K562 (cell line): ENCODE data around the gene POMGNT1. TPM values are rescaled to one million over a fixed set of nuclear protein-coding genes. Genes with fewer than 3 reads are reported as not detected.

Source experiments
- ATAC-seq: fragments of 200-7000 bp; cut with Tn5 transposase; 3 replicates; pipeline ENCODE4 v1.9.1; 2020; ENCODE audit warnings: moderate library complexity
- BruUV-seq: library from RNA; stranded (reverse); fragments of 400-500 nt; replicated peaks from 2 replicates; lab custom pipeline; 2021; lab: Mats Ljungman, UMichigan
- CTCF ChIA-PET: fragments of 300-600 bp; formaldehyde crosslinking; extraction: SDS; loops from one replicate; lab custom pipeline; 2021; ENCODE audit warnings: low intra/inter-chr PET ratio; lab: Yijun Ruan, JAX
- POLR2A ChIA-PET: fragments of 300-600, 350-650 bp; sonication (Branson Sonifier 250); formaldehyde crosslinking; extraction: SDS; loops from one replicate; lab custom pipeline; 2021; ENCODE audit warnings: antibody characterized with exemption, inconsistent platforms; lab: Yijun Ruan, JAX
- DNase-seq, 4 experiments: peaks; one replicate each; pipeline versions ENCODE4 v3.0.0 to v3.0.0-alpha.2; 2011 to 2018; ENCODE audit warnings: low spot score in 3 of 4, mixed read lengths in 3 of 4; ENCODE audit errors: extremely low read depth in 1 of 4
- FAIRE-seq: peaks from 2 replicates; lab custom pipeline; 2011; peaks lifted over from hg19 to GRCh38; lab: Jason Lieb, UNC
- H2AFZ ChIP-seq: 2 replicates; pipeline ENCODE4 v1.6.0; 2011; ENCODE audit warnings: low read depth, low read length, control low read depth, inconsistent platforms
- H3K27ac ChIP-seq: fragments of 200-600 bp; 3 replicates; pipeline ENCODE4 v1.8.0; 2011; ENCODE audit warnings: low read depth, mild to moderate bottlenecking, control low read depth, inconsistent platforms, low read length, moderate library complexity, mixed read lengths; ENCODE audit errors: extremely low read depth
- H3K27me3 ChIP-seq, 2 experiments: fragments of 300-600 bp in 1 of 2; 2 replicates in 1 of 2; 3 replicates in 1 of 2; pipeline versions ENCODE4 v1.6.0 to v1.8.0; 2011; ENCODE audit warnings: inconsistent platforms in 2 of 2, low read length in 2 of 2, mild to moderate bottlenecking in 1 of 2, mixed read lengths in 1 of 2, moderate library complexity in 1 of 2; ENCODE audit not compliant: control insufficient read depth in 2 of 2, insufficient read depth in 2 of 2
- H3K36me3 ChIP-seq: fragments of 300-600 bp; 3 replicates; pipeline ENCODE4 v1.8.0; 2011; ENCODE audit warnings: mild to moderate bottlenecking, low read length, inconsistent platforms; ENCODE audit not compliant: control insufficient read depth, insufficient read depth
- H3K4me1 ChIP-seq, 2 experiments: fragments of 200-600 bp in 1 of 2; replicated peaks in 1 of 2; 2 replicates in 1 of 2; 3 replicates in 1 of 2; pipeline versions ENCODE4 v1.5.1 to v1.8.0; 2011; ENCODE audit warnings: inconsistent platforms in 2 of 2, low read length in 2 of 2, mild to moderate bottlenecking in 1 of 2, mixed read lengths in 1 of 2, moderate library complexity in 1 of 2; ENCODE audit not compliant: control insufficient read depth in 2 of 2, insufficient read depth in 2 of 2
- H3K4me2 ChIP-seq: 2 replicates; pipeline ENCODE4 v1.6.1; 2011; ENCODE audit warnings: low read length, control low read depth, inconsistent platforms, mixed read lengths; ENCODE audit not compliant: insufficient read depth
- H3K4me3 ChIP-seq: fragments of 200-600 bp; sonication (generic), shearing (Covaris generic); 2 replicates; pipeline ENCODE4 v1.5.1; 2016; ENCODE audit warnings: control low read depth, inconsistent platforms
- H3K79me2 ChIP-seq: fragments of 200-600 bp; 3 replicates; pipeline ENCODE4 v1.8.0; 2011; ENCODE audit warnings: low read length, inconsistent platforms; ENCODE audit not compliant: control insufficient read depth, insufficient read depth
- H3K9ac ChIP-seq, 2 experiments: 2 replicates each; pipeline versions ENCODE4 v1.6.0 to v1.6.1; 2011; ENCODE audit warnings: low read depth in 2 of 2, low read length in 2 of 2, control low read depth in 1 of 2, inconsistent platforms in 1 of 2, mild to moderate bottlenecking in 1 of 2, mixed read lengths in 1 of 2; ENCODE audit not compliant: insufficient read depth in 1 of 2
- H3K9me1 ChIP-seq: one replicate; pipeline ENCODE4 v1.6.0; 2011; ENCODE audit warnings: inconsistent platforms, mild to moderate bottlenecking, low read length, moderate library complexity; ENCODE audit not compliant: control insufficient read depth, insufficient read depth
- H3K9me3 ChIP-seq: replicated peaks from 2 replicates; pipeline ENCODE4 v1.5.1; 2011; ENCODE audit warnings: low read depth, low read length, inconsistent platforms; ENCODE audit not compliant: control insufficient read depth, insufficient read depth
- H4K20me1 ChIP-seq: replicated peaks from 2 replicates; pipeline ENCODE4 v1.6.1; 2011; ENCODE audit warnings: low read length, inconsistent platforms, mixed read lengths; ENCODE audit not compliant: control insufficient read depth, insufficient read depth
- ARID2 ChIP-seq: fragments of 450-650 bp; IDR thresholded peaks from 2 replicates; pipeline ENCODE4 v1.6.1; 2017; ENCODE audit warnings: antibody characterized with exemption, mild to moderate bottlenecking
- CTCFL ChIP-seq: IDR thresholded peaks from 2 replicates; pipeline ENCODE4 v1.6.1; 2011; ENCODE audit warnings: borderline replicate concordance, low read depth, mild to moderate bottlenecking, moderate library complexity, low read length; ENCODE audit not compliant: insufficient read depth, poor library complexity, severe bottlenecking
- ESRRA ChIP-seq: fragments of 450-650 bp; IDR thresholded peaks from 2 replicates; pipeline ENCODE4 v1.6.1; 2014; ENCODE audit warnings: low read depth, mild to moderate bottlenecking, moderate library complexity, borderline replicate concordance
- MAZ ChIP-seq, 2 experiments: fragments of 450-650 bp in 1 of 2; sonication (generic) in 1 of 2; formaldehyde crosslinking; IDR thresholded peaks in 1 of 2; conservative IDR thresholded peaks in 1 of 2; 2 replicates each; pipeline versions ENCODE4 v1.4.0 to v1.5.0; 2020; ENCODE audit warnings: mild to moderate bottlenecking in 1 of 2, missing genetic modification reagents in 1 of 2
- REST ChIP-seq, 2 experiments: fragments of 450-650 bp; formaldehyde crosslinking in 1 of 2; IDR thresholded peaks; 2 replicates each; pipeline versions ENCODE4 v1.4.0 to v1.6.1; 2014 to 2020; ENCODE audit warnings: mild to moderate bottlenecking in 2 of 2, borderline replicate concordance in 1 of 2, low read depth in 1 of 2
- SNRNP70 ChIP-seq: fragments of 200-400 bp; formaldehyde crosslinking; optimal IDR thresholded peaks from 2 replicates; pipeline ENCODE3; 2017; ENCODE audit warnings: low read depth, low read length
- TBP ChIP-seq: optimal IDR thresholded peaks from 2 replicates; pipeline ENCODE3; 2011; ENCODE audit warnings: low read depth, low read length, improper control_type of control experiment
- TFAP4 ChIP-seq: sonication (generic); formaldehyde crosslinking; IDR thresholded peaks from 2 replicates; pipeline ENCODE4 v1.8.0; 2022; ENCODE audit warnings: missing genetic modification reagents, mild to moderate bottlenecking, moderate library complexity, borderline replicate concordance
- WGBS: fragments of 100-300 bp; shearing (Covaris generic); methylation state at CpG from one replicate; pipeline ENCODE4 v1.1.6; 2016; ENCODE audit warnings: low coverage, mixed read lengths; ENCODE audit not compliant: insufficient coverage; ENCODE audit errors: missing lambda C conversion rate; 5-methylcytosine and 5-hydroxymethylcytosine counted together
- in situ Hi-C: fragments of 300-500 bp; cut with MboI; formaldehyde crosslinking; loops from 4 replicates; pipeline ENCODE4 v1.15.0; 2018; ENCODE audit warnings: inconsistent platforms, mixed read lengths
- intact Hi-C: fragments of 100-400 bp; cut with micrococcal nuclease; formaldehyde crosslinking; loops from 2 replicates; pipeline ENCODE4 v1.14.2; 2022
- polyA plus RNA-seq, 8 experiments: library from polyadenylated mRNA; depleted of rRNA in 4 of 8; stranded (reverse) in 5 of 8; unstranded in 3 of 8; fragments of >200 nt; fragmentation: Nextera tagmentation in 2 of 8; fragmentation: Illumina TruSeq in 1 of 8; extraction: Ambion mirVana in 2 of 8; extraction: Trizol in 1 of 8; gene quantifications; 2 replicates each; pipeline versions ENCODE4 v1.2.1 to v1.2.3, GENCODE V29; 2011 to 2014; ENCODE audit warnings: inconsistent platforms in 1 of 8, missing spikeins in 1 of 8
- total RNA-seq, 7 experiments: library from RNA; depleted of rRNA in 6 of 7; stranded (reverse); fragments of >200 nt in 6 of 7; fragmentation: Illumina TruSeq in 2 of 7; extraction: Trizol in 2 of 7; gene quantifications; 2 replicates each; pipeline versions ENCODE4 v1.2.1 to v1.2.3, GENCODE V29; 2011 to 2021; ENCODE audit warnings: low replicate concordance in 1 of 7

POMGNT1 gene
- total and polyA plus RNA-seq, 9 of the 15 experiments (the other 6 are each of a cell fraction or from before 2014, with no cell fraction given) = 14.1 to 58.9 (median 37.8) TPM

GRCh38 chr1:46180082-46180616 lies 18.1 kb downstream of the POMGNT1 start:
- Histone ChIP-seq H3K4me3 (no peak overlapping the region), H3K9ac (peak overlapping the region in 1 of 2 experiments; percentile 76; a peak in 2 of 4 replicates), H3K27ac (no peak overlapping the region), H3K9me1 (peaks cover 2% of the 10 kb centered on the region), H3K79me2 (no peaks in the 10 kb centered on the region), H3K9me3 (no peaks in the 10 kb centered on the region), H3K4me2 (peak overlapping the region; percentile 7; the same call in 1 of the 2 replicates), H3K4me1 (peaks cover 17 to 19% of the 10 kb centered on the region in 2 experiments), H3K27me3 (no peaks in the 10 kb centered on the region), H2AFZ (no peak overlapping the region), H4K20me1 (no peaks in the 10 kb centered on the region), H3K36me3 (no peaks in the 10 kb centered on the region)
- intact Hi-C loops = loop anchor here (1.0 to 5.0 kb wide), 3 partner anchors 19 to 167 kb away; partner anchors contain the start of gene POMGNT1
- WGBS = 24% methylated on average over 12 of the region's 12 CpGs
- CTCF ChIA-PET = interaction anchor here (0.6 to 5.1 kb wide), 11 partner anchors 34 to 811 kb away, joined by 3 to 157 read pairs (median 3); no protein-coding TSS in a partner anchor
- ATAC-seq = peak; percentile 82
- peak; percentile 49 for FAIRE-seq
- in situ Hi-C loops = loop anchor here (25.0 kb wide), 1 partner anchor 543 kb away; no protein-coding TSS in a partner anchor
- POLR2A ChIA-PET = interaction anchor here (1.1 kb wide), 1 partner anchor 48 kb away, joined by 4 read pairs; the partner anchor contains the start of gene PIK3R3
- no TSS peak for BruUV-seq
- peak; percentile 74 to 83 (median 78) for DNase-seq
- TF ChIP-seq REST (IDR thresholded peaks at IDR 0.05; ENCODE audit: borderline replicate concordance) (peak; percentile 86), REST (CRISPR knock-in tag; IDR thresholded peaks at IDR 0.05; ENCODE audit: low read depth) (no peak), ARID2 (0 out of 2 replicates have a peak, but pooled peaks have one; percentile 26), CTCFL (peak; percentile 29), ESRRA (peak; percentile 38; the same call in 1 of the 2 replicates), SNRNP70 (no peak), TBP (no peak), TFAP4 (peak; percentile 32; the same call in 1 of the 2 replicates), MAZ (CRISPR knock-in tag; conservative IDR thresholded peaks at IDR 0.05 in 1 of 2, IDR thresholded peaks at IDR 0.05 in 1 of 2) (peak; percentile 5 to 54; a peak in 1 of 4 replicates)
